GM12878 (cell line): ENCODE results near the gene XCR1. TPM values are rescaled to one million over a fixed set of nuclear protein-coding genes. Genes with fewer than 3 reads are reported as not detected.

Experiments
- EGR1 ChIP-seq, 2 experiments: IDR thresholded peaks; 1 replicate in 1 of 2; 2 replicates in 1 of 2; pipeline ENCODE4 v1.6.1; 2011 to 2012; ENCODE audit warnings: low read depth in 2 of 2, low read length in 2 of 2, borderline replicate concordance in 1 of 2, mild to moderate bottlenecking in 1 of 2, moderate library complexity in 1 of 2
- FOXK2 ChIP-seq: fragments of 450-650 bp; IDR thresholded peaks from 2 replicates; pipeline ENCODE4 v1.6.1; 2017; ENCODE audit warnings: mild to moderate bottlenecking, moderate library complexity
- IKZF1 ChIP-seq: fragments of 450-650 bp; conservative IDR thresholded peaks from 2 replicates; pipeline ENCODE4 v1.6.1; 2017; ENCODE audit warnings: antibody characterized with exemption, mild to moderate bottlenecking
- SMARCA5 ChIP-seq: fragments of 450-650 bp; IDR thresholded peaks from 2 replicates; pipeline ENCODE4 v1.6.1; 2017; ENCODE audit warnings: mild to moderate bottlenecking
- polyA plus RNA-seq, 11 experiments: library from polyadenylated mRNA; depleted of rRNA in 4 of 11; unstranded in 6 of 11; stranded (reverse) in 5 of 11; fragments of >200 nt; fragmentation: Nextera tagmentation in 4 of 11; fragmentation: Illumina TruSeq in 1 of 11; extraction: Ambion mirVana in 4 of 11; extraction: Trizol in 1 of 11; gene quantifications; 1 replicate in 1 of 11; 2 replicates in 10 of 11; pipeline versions ENCODE4 v1.2.1 to v1.2.3, GENCODE V29; 2011 to 2016; ENCODE audit warnings: inconsistent platforms in 2 of 11, missing spikeins in 2 of 11, low read depth in 1 of 11
- total RNA-seq, 4 experiments: library from RNA; depleted of rRNA in 3 of 4; stranded (reverse); fragments of >200 nt in 3 of 4; fragmentation: Illumina TruSeq in 1 of 4; extraction: Trizol in 1 of 4; gene quantifications; 2 replicates each; pipeline versions ENCODE4 v1.2.1 to v1.2.3, GENCODE V29; 2013 to 2021
- TF ChIP-seq, protein P1 (sequence below): fragments of 450-650 bp; IDR thresholded peaks from 2 replicates; pipeline ENCODE4 v1.6.1; 2017; ENCODE audit warnings: mild to moderate bottlenecking, moderate library complexity
- TF ChIP-seq, protein P2 (sequence below): fragments of 150-350 bp; IDR thresholded peaks from 2 replicates; pipeline ENCODE4 v1.6.1; 2016; ENCODE audit warnings: low read depth, low read length

XCR1 gene
- total and polyA plus RNA-seq, 10 of the 15 experiments (the other 5 are each of a cell fraction or from before 2014, with no cell fraction given), result 0.02 to 0.29 (median 0.13) TPM; not detected in 2

DNA sequence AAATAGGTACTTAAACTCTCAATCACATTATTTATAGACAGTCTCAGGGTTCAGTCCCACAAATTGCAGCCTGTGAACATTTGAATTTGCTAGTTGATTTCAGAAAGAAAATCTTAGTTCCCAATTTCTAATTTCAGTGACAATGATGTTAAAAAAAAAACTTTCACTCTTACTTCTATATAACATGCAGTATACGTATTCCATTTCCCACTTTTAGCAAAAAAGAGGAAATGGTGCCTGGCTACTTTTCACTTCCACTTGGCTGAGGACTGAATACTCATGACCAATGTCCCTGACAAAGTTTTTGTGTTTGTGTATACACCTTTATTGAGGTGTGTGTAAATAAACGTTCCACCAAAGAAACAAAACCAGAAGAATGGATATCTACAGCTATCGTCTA lies 32.1 kb upstream of the XCR1 start (continued):
- TF ChIP-seq, protein P1, sequence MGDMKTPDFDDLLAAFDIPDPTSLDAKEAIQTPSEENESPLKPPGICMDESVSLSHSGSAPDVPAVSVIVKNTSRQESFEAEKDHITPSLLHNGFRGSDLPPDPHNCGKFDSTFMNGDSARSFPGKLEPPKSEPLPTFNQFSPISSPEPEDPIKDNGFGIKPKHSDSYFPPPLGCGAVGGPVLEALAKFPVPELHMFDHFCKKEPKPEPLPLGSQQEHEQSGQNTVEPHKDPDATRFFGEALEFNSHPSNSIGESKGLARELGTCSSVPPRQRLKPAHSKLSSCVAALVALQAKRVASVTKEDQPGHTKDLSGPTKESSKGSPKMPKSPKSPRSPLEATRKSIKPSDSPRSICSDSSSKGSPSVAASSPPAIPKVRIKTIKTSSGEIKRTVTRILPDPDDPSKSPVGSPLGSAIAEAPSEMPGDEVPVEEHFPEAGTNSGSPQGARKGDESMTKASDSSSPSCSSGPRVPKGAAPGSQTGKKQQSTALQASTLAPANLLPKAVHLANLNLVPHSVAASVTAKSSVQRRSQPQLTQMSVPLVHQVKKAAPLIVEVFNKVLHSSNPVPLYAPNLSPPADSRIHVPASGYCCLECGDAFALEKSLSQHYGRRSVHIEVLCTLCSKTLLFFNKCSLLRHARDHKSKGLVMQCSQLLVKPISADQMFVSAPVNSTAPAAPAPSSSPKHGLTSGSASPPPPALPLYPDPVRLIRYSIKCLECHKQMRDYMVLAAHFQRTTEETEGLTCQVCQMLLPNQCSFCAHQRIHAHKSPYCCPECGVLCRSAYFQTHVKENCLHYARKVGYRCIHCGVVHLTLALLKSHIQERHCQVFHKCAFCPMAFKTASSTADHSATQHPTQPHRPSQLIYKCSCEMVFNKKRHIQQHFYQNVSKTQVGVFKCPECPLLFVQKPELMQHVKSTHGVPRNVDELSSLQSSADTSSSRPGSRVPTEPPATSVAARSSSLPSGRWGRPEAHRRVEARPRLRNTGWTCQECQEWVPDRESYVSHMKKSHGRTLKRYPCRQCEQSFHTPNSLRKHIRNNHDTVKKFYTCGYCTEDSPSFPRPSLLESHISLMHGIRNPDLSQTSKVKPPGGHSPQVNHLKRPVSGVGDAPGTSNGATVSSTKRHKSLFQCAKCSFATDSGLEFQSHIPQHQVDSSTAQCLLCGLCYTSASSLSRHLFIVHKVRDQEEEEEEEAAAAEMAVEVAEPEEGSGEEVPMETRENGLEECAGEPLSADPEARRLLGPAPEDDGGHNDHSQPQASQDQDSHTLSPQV, result no peak
- TF ChIP-seq FOXK2 (no peak), EGR1 (IDR thresholded peaks at IDR 0.05; ENCODE audit: borderline replicate concordance in 1 of 2, low read depth in 2 of 2, low read length in 2 of 2) (no peak), IKZF1 (peak; percentile 75), SMARCA5 (no peak)
- TF ChIP-seq, protein P2, sequence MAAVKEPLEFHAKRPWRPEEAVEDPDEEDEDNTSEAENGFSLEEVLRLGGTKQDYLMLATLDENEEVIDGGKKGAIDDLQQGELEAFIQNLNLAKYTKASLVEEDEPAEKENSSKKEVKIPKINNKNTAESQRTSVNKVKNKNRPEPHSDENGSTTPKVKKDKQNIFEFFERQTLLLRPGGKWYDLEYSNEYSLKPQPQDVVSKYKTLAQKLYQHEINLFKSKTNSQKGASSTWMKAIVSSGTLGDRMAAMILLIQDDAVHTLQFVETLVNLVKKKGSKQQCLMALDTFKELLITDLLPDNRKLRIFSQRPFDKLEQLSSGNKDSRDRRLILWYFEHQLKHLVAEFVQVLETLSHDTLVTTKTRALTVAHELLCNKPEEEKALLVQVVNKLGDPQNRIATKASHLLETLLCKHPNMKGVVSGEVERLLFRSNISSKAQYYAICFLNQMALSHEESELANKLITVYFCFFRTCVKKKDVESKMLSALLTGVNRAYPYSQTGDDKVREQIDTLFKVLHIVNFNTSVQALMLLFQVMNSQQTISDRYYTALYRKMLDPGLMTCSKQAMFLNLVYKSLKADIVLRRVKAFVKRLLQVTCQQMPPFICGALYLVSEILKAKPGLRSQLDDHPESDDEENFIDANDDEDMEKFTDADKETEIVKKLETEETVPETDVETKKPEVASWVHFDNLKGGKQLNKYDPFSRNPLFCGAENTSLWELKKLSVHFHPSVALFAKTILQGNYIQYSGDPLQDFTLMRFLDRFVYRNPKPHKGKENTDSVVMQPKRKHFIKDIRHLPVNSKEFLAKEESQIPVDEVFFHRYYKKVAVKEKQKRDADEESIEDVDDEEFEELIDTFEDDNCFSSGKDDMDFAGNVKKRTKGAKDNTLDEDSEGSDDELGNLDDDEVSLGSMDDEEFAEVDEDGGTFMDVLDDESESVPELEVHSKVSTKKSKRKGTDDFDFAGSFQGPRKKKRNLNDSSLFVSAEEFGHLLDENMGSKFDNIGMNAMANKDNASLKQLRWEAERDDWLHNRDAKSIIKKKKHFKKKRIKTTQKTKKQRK, result no peak
